IPS DF 6.9 (cell line): ENCODE data around the gene FAH.
"Not testable (repeated sequence)": the region's sequence is repeated elsewhere in the genome, so short reads cannot be mapped to it uniquely, and the experiment has no call there.

Experiments used
- DNase-seq: peaks from one replicate; pipeline ENCODE4 v3.0.0-alpha.2; 2013; ENCODE audit warnings: low read depth, low spot score
- H3K27ac ChIP-seq: one replicate; pipeline ENCODE4 v1.5.1; 2013; ENCODE audit warnings: low read length, control low read depth
- H3K27me3 ChIP-seq: 2 replicates; pipeline ENCODE4 v1.6.1; 2013; ENCODE audit warnings: mild to moderate bottlenecking, low read length; ENCODE audit not compliant: control insufficient read depth, insufficient read depth
- H3K36me3 ChIP-seq: 2 replicates; pipeline ENCODE4 v1.6.1; 2013; ENCODE audit warnings: low read length; ENCODE audit not compliant: control insufficient read depth, insufficient read depth
- H3K4me1 ChIP-seq: 2 replicates; pipeline ENCODE4 v1.6.1; 2013; ENCODE audit warnings: low read length; ENCODE audit not compliant: control insufficient read depth, insufficient read depth
- H3K4me3 ChIP-seq: 2 replicates; pipeline ENCODE4 v1.5.1; 2013; ENCODE audit warnings: mild to moderate bottlenecking, low read length
- H3K9me3 ChIP-seq: 2 replicates; pipeline ENCODE4 v1.6.1; 2013; ENCODE audit warnings: low read length, inconsistent platforms; ENCODE audit not compliant: control insufficient read depth, insufficient read depth
- WGBS: extraction: QIAGEN DNeasy Blood & Tissue Kit; methylation state at CpG from one replicate; pipeline ENCODE4 v1.1.7; 2013; ENCODE audit warnings: mixed read lengths, missing lambda C conversion rate; ENCODE audit not compliant: insufficient read length, insufficient coverage; 5-methylcytosine and 5-hydroxymethylcytosine counted together

The FAH gene

GRCh38 chr15:80118956-80119355, 33.8 kb upstream of the FAH start:
- H3K4me1 ChIP-seq, result no peaks in the 10 kb centered on the region
- WGBS, result no CpG with 5 or more reads among the region's 2 CpGs
- no peak for DNase-seq
- H3K4me3 ChIP-seq, result no peak overlapping the region
- no peaks in the 10 kb centered on the region for H3K27me3 ChIP-seq
- H3K27ac ChIP-seq, result no peak overlapping the region
- H3K36me3 ChIP-seq, result no peaks in the 10 kb centered on the region
- no peaks in the 10 kb centered on the region for H3K9me3 ChIP-seq

DNA sequence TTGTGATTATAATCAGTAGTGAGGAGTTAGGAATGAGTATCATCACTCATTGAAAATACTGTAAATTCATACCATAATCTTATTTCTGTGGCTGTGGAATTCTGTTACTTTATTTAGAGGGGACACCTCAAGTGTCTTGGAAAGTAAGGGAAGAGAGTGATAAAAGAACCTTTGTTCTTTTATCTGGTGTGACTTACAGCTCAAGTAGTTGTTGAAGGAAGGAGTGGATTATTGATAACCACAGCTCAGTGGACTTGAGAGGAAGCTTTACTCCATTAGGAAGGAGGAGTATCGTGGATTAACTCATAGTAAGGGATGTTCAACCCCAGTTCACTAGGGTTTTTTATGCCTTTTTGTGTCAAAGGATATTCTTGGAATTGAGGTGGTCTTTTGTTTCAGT, 32.2 kb upstream of the FAH start:
- no CpG with 5 or more reads among the region's 1 CpG for WGBS

GRCh38 chr15:80121546-80121945, 31.3 kb upstream of the FAH start:
- no CpG with 5 or more reads among the region's 4 CpGs for WGBS
- no peaks in the 10 kb centered on the region for H3K36me3 ChIP-seq
- no peak for DNase-seq

More for the DNA sequence above, 32.2 kb upstream of the FAH start:
- H3K36me3 ChIP-seq, result no peaks in the 10 kb centered on the region
- H3K4me3 ChIP-seq, result no peak overlapping the region
- H3K27me3 ChIP-seq, result no peaks in the 10 kb centered on the region
- no peak for DNase-seq
- no peaks in the 10 kb centered on the region for H3K9me3 ChIP-seq
- H3K4me1 ChIP-seq, result no peaks in the 10 kb centered on the region
- H3K27ac ChIP-seq, result no peak overlapping the region

DNA sequence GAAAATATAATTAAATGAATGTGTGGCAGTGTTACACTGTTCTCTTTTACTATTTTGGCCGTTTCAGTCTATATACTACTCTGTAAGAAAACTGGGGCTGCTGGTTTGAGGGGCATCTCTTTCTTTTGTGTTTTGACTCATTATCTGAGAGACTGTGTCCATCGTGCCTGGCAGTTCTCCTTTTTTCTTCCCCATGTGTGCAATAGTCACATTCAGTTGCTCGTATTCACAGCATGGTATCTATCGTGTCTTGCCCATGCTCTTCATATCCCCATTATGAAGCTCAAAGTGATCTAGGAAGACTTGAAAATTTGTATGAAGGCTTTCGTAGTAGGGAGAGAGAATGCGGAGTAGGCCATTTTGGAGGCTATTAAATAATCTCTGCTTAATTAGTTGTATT, 29.8 kb upstream of the FAH start:
- Histone ChIP-seq H3K27ac (no peak overlapping the region), H3K27me3 (no peaks in the 10 kb centered on the region), H3K36me3 (no peaks in the 10 kb centered on the region), H3K4me3 (no peak overlapping the region), H3K9me3 (no peaks in the 10 kb centered on the region), H3K4me1 (no peaks in the 10 kb centered on the region)
- WGBS, result no CpG with 5 or more reads among the region's 6 CpGs
- no peak for DNase-seq

More at GRCh38 chr15:80121546-80121945, 31.3 kb upstream of the FAH start:
- no peak overlapping the region for H3K27ac ChIP-seq
- no peak overlapping the region for H3K4me3 ChIP-seq
- H3K9me3 ChIP-seq, result no peaks in the 10 kb centered on the region
- no peaks in the 10 kb centered on the region for H3K4me1 ChIP-seq
- H3K27me3 ChIP-seq, result no peaks in the 10 kb centered on the region

DNA sequence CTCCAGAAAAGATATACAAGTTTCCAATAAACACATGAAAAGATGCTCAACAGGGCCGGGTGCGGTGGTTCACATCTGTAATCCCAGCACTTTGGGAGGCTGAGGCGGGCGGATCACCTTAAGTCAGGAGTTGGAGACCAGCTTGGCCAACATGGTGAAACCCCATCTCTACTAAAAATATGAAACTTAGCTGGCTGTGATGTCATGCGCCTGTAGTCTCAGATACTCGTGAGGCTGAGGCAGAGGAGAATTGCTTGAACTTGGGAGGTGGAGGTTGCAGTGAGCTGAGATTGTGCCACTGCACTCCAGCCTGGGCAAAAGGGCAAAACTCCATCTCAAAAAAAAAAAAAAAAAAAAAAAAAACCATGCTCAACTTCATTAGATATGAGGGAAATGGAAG, 25.5 kb upstream of the FAH start:
- H3K27ac ChIP-seq, H3K4me3 ChIP-seq, H3K4me1 ChIP-seq, H3K36me3 ChIP-seq, H3K27me3 ChIP-seq, DNase-seq, H3K9me3 ChIP-seq: not testable (repeated sequence)
- WGBS, result no CpG with 5 or more reads among the region's 6 CpGs

DNA sequence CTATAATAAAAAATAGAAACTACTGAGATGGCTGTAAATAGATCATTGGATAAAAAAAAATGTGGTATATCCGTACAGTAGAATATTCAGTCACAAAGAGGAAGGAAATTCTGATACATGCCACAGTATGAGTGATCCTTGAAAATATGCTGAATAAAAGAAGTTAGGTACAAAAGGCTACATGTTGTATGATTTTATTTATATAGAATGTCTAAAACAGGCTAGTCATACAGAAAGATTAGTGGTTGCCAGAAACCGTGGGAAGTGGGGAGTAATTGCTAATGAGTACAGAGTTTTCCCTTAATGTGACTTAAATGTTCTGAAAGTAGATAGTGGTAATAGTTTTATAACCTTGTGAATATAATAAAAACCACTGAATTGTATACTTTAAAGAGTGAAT, 24.9 kb upstream of the FAH start:
- DNase-seq, result no peak
- no CpG with 5 or more reads among the region's 2 CpGs for WGBS
- no peaks in the 10 kb centered on the region for H3K36me3 ChIP-seq
- H3K4me1 ChIP-seq, result no peaks in the 10 kb centered on the region
- H3K9me3 ChIP-seq, result no peaks in the 10 kb centered on the region
- H3K4me3 ChIP-seq, result no peak overlapping the region
- H3K27ac ChIP-seq, result no peak overlapping the region
- no peaks in the 10 kb centered on the region for H3K27me3 ChIP-seq

GRCh38 chr15:80132382-80132781, 20.4 kb upstream of the FAH start:
- Histone ChIP-seq H3K4me1 (no peaks in the 10 kb centered on the region), H3K27me3 (no peaks in the 10 kb centered on the region), H3K36me3 (no peaks in the 10 kb centered on the region), H3K9me3 (no peaks in the 10 kb centered on the region), H3K4me3 (no peak overlapping the region), H3K27ac (no peak overlapping the region)
- DNase-seq, result no peak
- WGBS, result no CpG with 5 or more reads among the region's 3 CpGs

- Histone ChIP-seq H3K36me3 (no peaks in the 10 kb centered on the region), H3K27ac (no peak overlapping the region), H3K4me1 (no peaks in the 10 kb centered on the region), H3K9me3 (no peaks in the 10 kb centered on the region), H3K27me3 (no peaks in the 10 kb centered on the region), H3K4me3 (no peak overlapping the region)
- DNase-seq, result no peak
- no CpG with 5 or more reads among the region's 3 CpGs for WGBS
Observed at GRCh38 chr15:80136854-80137253, 15.9 kb upstream of the FAH start.

- WGBS, result no CpG with 5 or more reads among the region's 3 CpGs
- H3K27ac ChIP-seq, result no peak overlapping the region
- no peaks in the 10 kb centered on the region for H3K4me1 ChIP-seq
- H3K9me3 ChIP-seq, result no peaks in the 10 kb centered on the region
- H3K4me3 ChIP-seq, result no peak overlapping the region
- DNase-seq, result no peak
- H3K36me3 ChIP-seq, result no peaks in the 10 kb centered on the region
- H3K27me3 ChIP-seq, result no peaks in the 10 kb centered on the region
Observed at GRCh38 chr15:80138961-80139360, 13.8 kb upstream of the FAH start.

- Histone ChIP-seq H3K4me3 (no peak overlapping the region), H3K27ac (no peak overlapping the region), H3K27me3 (no peaks in the 10 kb centered on the region), H3K9me3 (no peaks in the 10 kb centered on the region), H3K36me3 (no peaks in the 10 kb centered on the region), H3K4me1 (no peaks in the 10 kb centered on the region)
- DNase-seq, result no peak
- WGBS, result no CpG with 5 or more reads among the region's 4 CpGs
Observed at GRCh38 chr15:80140909-80141308, 11.9 kb upstream of the FAH start.

GRCh38 chr15:80141916-80142598, 10.7 kb upstream of the FAH start:
- no CpG with 5 or more reads among the region's 5 CpGs for WGBS
- no peaks in the 10 kb centered on the region for H3K4me1 ChIP-seq
- H3K4me3 ChIP-seq, result no peak overlapping the region
- H3K36me3 ChIP-seq, result no peaks in the 10 kb centered on the region
- H3K27me3 ChIP-seq, result no peaks in the 10 kb centered on the region
- no peak for DNase-seq
- no peaks in the 10 kb centered on the region for H3K9me3 ChIP-seq
- H3K27ac ChIP-seq, result no peak overlapping the region
